HG03108 (cell line): ENCODE measurements around the gene SPSB4.
A peak's percentile ranks its signal among the peaks of the same experiment; 100 is the strongest.

Experiments
- ATAC-seq: cut with Tn5 transposase; IDR thresholded peaks from one replicate; pipeline ENCODE4 v1.9.1; 2021; ENCODE audit warnings: moderate library complexity; ENCODE audit not compliant: unreplicated experiment

Gene SPSB4

GRCh38 chr3:141150081-141150830, 99.1 kb downstream of the SPSB4 start:
- no peak for ATAC-seq

DNA sequence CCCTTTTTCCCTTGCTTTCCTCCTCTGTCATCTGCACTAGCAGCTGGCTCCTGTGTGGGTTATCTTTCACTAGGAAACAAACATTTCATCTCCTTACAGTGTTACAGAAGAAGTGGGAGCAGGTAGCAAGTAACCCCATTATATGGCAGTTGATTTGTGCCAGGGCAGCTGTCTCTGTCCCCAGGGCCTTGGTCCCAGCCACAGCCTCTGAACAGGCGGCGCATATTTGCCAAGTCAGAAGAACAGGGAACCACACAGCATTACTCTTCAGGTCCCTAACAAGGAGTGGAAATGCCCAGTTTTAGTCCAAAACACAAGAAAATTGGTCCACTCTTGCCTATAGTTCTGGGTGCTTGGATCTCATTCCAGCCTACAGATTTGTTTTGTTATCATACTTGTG, 99.8 kb downstream of the SPSB4 start:
- no peak for ATAC-seq

- ATAC-seq, result no peak
These were observed 100.3 kb downstream of the SPSB4 start for GRCh38 chr3:141151439-141151838.

- ATAC-seq, result no peak
These were observed 101.0 kb downstream of the SPSB4 start for GRCh38 chr3:141152130-141152529.

GRCh38 chr3:141152801-141153678, 101.9 kb downstream of the SPSB4 start:
- ATAC-seq, result no peak

DNA sequence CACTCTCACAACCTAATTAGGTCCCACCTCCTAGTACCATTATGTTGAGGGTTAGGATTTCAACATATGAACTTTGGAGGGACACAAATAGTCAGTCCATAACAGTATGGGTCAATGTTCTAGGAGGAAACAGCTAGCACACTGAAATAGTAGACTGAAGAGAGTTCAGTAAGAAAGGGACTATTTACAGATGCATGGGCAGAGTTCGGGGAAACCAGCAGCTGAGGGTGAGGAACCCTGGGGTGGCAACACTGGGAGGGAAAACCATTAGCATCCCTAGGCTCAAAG, 102.5 kb downstream of the SPSB4 start:
- no peak for ATAC-seq

DNA sequence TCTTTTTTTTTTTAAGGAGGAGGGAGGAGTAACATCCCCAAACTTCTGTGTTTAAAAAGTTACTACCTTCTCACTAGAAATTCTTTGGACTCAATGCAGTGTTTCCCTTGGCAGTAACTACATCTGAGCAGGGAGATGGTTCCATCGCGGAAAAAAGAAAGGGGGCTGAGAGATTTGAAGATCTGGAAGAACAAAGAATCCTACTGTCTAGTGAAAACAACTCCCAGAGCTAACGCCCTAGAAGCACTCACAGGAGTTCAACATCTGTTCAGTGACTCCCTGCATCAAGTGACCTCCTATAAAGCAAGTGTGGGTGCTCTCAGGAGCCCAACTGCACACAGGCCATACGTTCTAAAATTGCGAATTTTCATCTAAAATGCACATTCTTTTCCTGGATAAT, 113.7 kb downstream of the SPSB4 start:
- no peak for ATAC-seq

- no peak for ATAC-seq
These were observed 116.5 kb downstream of the SPSB4 start for GRCh38 chr3:141167681-141168080.

- no peak for ATAC-seq
These were observed 119.6 kb downstream of the SPSB4 start for GRCh38 chr3:141170678-141171295.

- no peak for ATAC-seq
These were observed 123.5 kb downstream of the SPSB4 start for GRCh38 chr3:141174674-141175073.

GRCh38 chr3:141176775-141177174, 125.6 kb downstream of the SPSB4 start:
- ATAC-seq, result no peak

DNA sequence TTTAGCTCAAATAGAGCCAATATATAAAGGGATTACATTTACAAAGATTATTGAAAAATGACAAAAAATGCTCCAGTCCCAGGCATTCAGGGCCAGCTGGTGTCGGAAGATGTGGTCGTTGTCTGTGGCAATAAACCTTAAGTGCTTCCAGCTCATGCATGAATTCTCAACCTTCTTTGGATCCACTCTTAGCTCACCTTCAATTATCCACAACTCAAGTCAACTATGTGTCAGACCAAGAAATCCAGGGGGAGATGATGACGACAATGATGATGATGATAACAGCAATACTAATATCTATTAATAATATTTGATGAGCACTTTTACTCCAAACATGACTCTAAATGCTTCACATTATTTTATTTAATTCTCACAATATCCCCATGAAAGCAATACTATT, 126.9 kb downstream of the SPSB4 start:
- ATAC-seq, result no peak

GRCh38 chr3:141178551-141178950, 127.4 kb downstream of the SPSB4 start:
- ATAC-seq, result no peak

DNA sequence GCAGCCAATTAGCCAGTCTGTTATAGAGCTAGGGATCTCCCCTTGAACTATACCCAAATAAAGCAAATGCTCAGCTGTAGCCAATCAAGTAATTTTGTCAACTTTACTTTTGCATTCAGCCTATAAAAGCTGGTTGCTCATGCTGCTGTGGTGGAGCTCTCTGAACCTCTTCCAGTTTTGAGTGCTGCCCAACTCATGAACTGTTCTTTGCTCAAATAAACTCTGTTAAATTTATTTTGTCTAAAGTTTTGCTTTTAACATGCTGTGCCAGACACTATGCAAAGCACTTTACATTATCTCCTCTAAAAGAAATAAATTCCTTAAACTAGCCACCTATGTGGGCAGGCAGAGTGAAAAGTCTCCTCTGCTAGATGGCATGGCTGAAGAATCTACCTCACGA, 128.8 kb downstream of the SPSB4 start:
- ATAC-seq, result no peak

- no peak for ATAC-seq
These were observed 130.0 kb downstream of the SPSB4 start for GRCh38 chr3:141181196-141181595.

- no peak for ATAC-seq
These were observed 130.7 kb downstream of the SPSB4 start for GRCh38 chr3:141181819-141182218.

GRCh38 chr3:141183606-141184005, 132.5 kb downstream of the SPSB4 start:
- ATAC-seq, result no peak

- no peak for ATAC-seq
These were observed 133.3 kb downstream of the SPSB4 start for GRCh38 chr3:141184430-141184829.

GRCh38 chr3:141191097-141191749, 140.1 kb downstream of the SPSB4 start:
- no peak for ATAC-seq

DNA sequence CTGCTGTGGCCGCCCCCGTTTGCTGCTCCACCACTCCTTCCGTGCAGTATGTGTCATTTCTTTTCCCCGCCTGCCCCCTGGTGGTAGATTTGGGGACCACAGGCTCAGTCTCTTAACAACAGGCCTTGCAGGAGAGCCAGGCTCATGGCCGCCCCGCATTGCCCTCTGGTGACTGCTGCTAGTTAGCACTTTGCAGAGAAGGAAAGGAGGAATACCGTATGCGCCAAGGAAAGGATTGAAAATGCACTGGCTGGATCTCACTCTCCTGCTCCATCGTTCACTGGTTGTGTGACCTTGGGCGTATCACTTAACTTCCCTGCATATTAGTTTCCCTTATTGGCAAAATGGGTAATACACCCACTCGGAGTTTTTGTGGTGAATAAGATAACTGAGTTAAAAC, 141.2 kb downstream of the SPSB4 start:
- peak; percentile 99 for ATAC-seq

DNA sequence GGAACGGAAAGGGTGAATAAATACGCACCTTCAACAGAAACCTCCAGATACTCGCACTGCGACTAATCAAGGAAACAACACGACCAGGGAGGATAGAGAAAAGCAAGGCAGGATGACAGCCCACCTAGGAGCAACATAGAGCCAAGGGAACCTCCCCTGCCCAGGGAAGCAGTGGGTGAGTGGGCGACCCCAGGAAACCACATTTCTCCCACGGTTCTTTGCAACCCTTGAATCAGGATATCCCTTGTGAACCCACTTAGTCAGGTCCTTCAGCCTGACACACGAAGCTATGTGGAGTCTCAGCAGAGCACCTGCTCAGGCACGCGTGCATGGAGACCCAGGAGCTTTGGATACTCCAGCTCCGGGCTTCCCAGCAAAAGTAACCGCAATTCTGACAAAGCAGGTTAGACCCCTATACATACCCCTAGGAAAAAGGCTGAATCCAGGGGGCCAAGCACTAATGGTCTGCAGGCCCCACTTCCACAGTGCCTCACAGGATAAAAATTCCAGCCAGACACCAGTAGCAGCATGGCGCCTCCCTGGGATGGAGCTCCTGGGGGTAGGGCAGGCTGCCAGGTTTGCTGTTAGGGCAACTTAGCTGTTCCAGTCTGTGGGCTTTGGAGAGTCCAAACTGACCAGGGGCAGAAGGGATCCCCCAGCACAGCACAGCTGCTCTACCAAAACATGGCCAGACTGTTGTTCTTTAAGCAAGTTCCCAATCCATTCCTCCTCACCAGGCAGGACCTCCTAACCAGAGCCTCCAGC, 142.1 kb downstream of the SPSB4 start:
- no peak for ATAC-seq
